ENCODE data around the gene CCDC178. TPM values are rescaled to one million over a fixed set of nuclear protein-coding genes. Genes with fewer than 3 reads are reported as not detected.
"Not testable (repeated sequence)": the region's sequence is repeated elsewhere in the genome, so short reads cannot be mapped to it uniquely, and the experiment has no call there.

Gene CCDC178
- total and polyA plus RNA-seq, 4 donors, result 1.2 to 3.4 (median 1.8) TPM

- no CpG with 5 or more reads among the region's 1 CpG for WGBS (ENCODE audit: insufficient coverage)
- DNase-seq (ENCODE audit: low read depth in 4 of 6, low spot score in 6 of 6), result no peak
- H3K36me3 ChIP-seq (ENCODE audit: control insufficient read depth, insufficient read depth, low read length), result no peaks in the 10 kb centered on the region
- H3K9me3 ChIP-seq (ENCODE audit: control insufficient read depth, insufficient read depth, low read length), result peaks cover 2% of the 10 kb centered on the region
- no peak overlapping the region for H3K4me3 ChIP-seq (ENCODE audit: low read depth, low read length)
- no peaks in the 10 kb centered on the region for H3K27me3 ChIP-seq (ENCODE audit: control insufficient read depth, insufficient read depth, low read length)
- no peaks in the 10 kb centered on the region for H3K4me1 ChIP-seq (ENCODE audit: control insufficient read depth, insufficient read depth, low read length)
- H3K27ac ChIP-seq (ENCODE audit: low read depth, low read length), result no peak overlapping the region
These were observed 6.1 kb upstream of the CCDC178 start for GRCh38 chr18:33446604-33447003.

GRCh38 chr18:33444709-33445108 lies 4.2 kb upstream of the CCDC178 start:
- Histone ChIP-seq H3K4me1 (ENCODE audit: control insufficient read depth, insufficient read depth, low read length) (no peaks in the 10 kb centered on the region), H3K9me3 (ENCODE audit: control insufficient read depth, insufficient read depth, low read length) (peaks cover 2% of the 10 kb centered on the region), H3K27me3 (ENCODE audit: control insufficient read depth, insufficient read depth, low read length) (no peaks in the 10 kb centered on the region), H3K4me3 (ENCODE audit: low read depth, low read length) (no peak overlapping the region), H3K27ac (ENCODE audit: low read depth, low read length) (no peak overlapping the region), H3K36me3 (ENCODE audit: control insufficient read depth, insufficient read depth, low read length) (no peaks in the 10 kb centered on the region)
- no peak for DNase-seq (ENCODE audit: low read depth in 4 of 6, low spot score in 6 of 6)
- WGBS (ENCODE audit: insufficient coverage), result no CpG with 5 or more reads among the region's 2 CpGs

GRCh38 chr18:33432857-33433256 lies 7.7 kb downstream of the CCDC178 start:
- no peak overlapping the region for H3K27ac ChIP-seq (ENCODE audit: low read depth, low read length)
- no peak for DNase-seq (ENCODE audit: low read depth in 4 of 6, low spot score in 6 of 6)
- no peak overlapping the region for H3K4me3 ChIP-seq (ENCODE audit: low read depth, low read length)
- no peaks in the 10 kb centered on the region for H3K4me1 ChIP-seq (ENCODE audit: control insufficient read depth, insufficient read depth, low read length)
- no peaks in the 10 kb centered on the region for H3K9me3 ChIP-seq (ENCODE audit: control insufficient read depth, insufficient read depth, low read length)
- WGBS (ENCODE audit: insufficient coverage), result no CpG with 5 or more reads among the region's 1 CpG
- no peaks in the 10 kb centered on the region for H3K36me3 ChIP-seq (ENCODE audit: control insufficient read depth, insufficient read depth, low read length)
- no peaks in the 10 kb centered on the region for H3K27me3 ChIP-seq (ENCODE audit: control insufficient read depth, insufficient read depth, low read length)

GRCh38 chr18:33427549-33427948 lies 13.0 kb downstream of the CCDC178 start:
- Histone ChIP-seq H3K27ac (ENCODE audit: low read depth, low read length) (no peak overlapping the region), H3K4me1 (ENCODE audit: control insufficient read depth, insufficient read depth, low read length) (no peaks in the 10 kb centered on the region), H3K27me3 (ENCODE audit: control insufficient read depth, insufficient read depth, low read length) (no peaks in the 10 kb centered on the region), H3K36me3 (ENCODE audit: control insufficient read depth, insufficient read depth, low read length) (no peaks in the 10 kb centered on the region), H3K4me3 (ENCODE audit: low read depth, low read length) (no peak overlapping the region), H3K9me3 (ENCODE audit: control insufficient read depth, insufficient read depth, low read length) (no peaks in the 10 kb centered on the region)
- no CpG with 5 or more reads among the region's 2 CpGs for WGBS (ENCODE audit: insufficient coverage)
- no peak for DNase-seq (ENCODE audit: low read depth in 4 of 6, low spot score in 6 of 6)

- Histone ChIP-seq H3K27ac (ENCODE audit: low read depth, low read length) (no peak overlapping the region), H3K27me3 (ENCODE audit: control insufficient read depth, insufficient read depth, low read length) (no peaks in the 10 kb centered on the region), H3K4me1 (ENCODE audit: control insufficient read depth, insufficient read depth, low read length) (no peaks in the 10 kb centered on the region), H3K9me3 (ENCODE audit: control insufficient read depth, insufficient read depth, low read length) (no peaks in the 10 kb centered on the region), H3K36me3 (ENCODE audit: control insufficient read depth, insufficient read depth, low read length) (no peaks in the 10 kb centered on the region), H3K4me3 (ENCODE audit: low read depth, low read length) (no peak overlapping the region)
- DNase-seq (ENCODE audit: low read depth in 4 of 6, low spot score in 6 of 6), result no peak
- WGBS (ENCODE audit: insufficient coverage), result 73% methylated on average over 4 of the region's 14 CpGs
These were observed 16.1 kb downstream of the CCDC178 start for GRCh38 chr18:33424266-33424946.

- peaks cover 5% of the 10 kb centered on the region for H3K9me3 ChIP-seq (ENCODE audit: control insufficient read depth, insufficient read depth, low read length)
- no peak for DNase-seq (ENCODE audit: low read depth in 4 of 6, low spot score in 6 of 6)
- no peak overlapping the region for H3K4me3 ChIP-seq (ENCODE audit: low read depth, low read length)
- H3K4me1 ChIP-seq (ENCODE audit: control insufficient read depth, insufficient read depth, low read length), result no peaks in the 10 kb centered on the region
- no peak overlapping the region for H3K27ac ChIP-seq (ENCODE audit: low read depth, low read length)
- H3K36me3 ChIP-seq (ENCODE audit: control insufficient read depth, insufficient read depth, low read length), result no peaks in the 10 kb centered on the region
- 63% methylated on average over 1 of the region's 1 CpG for WGBS (ENCODE audit: insufficient coverage)
- H3K27me3 ChIP-seq (ENCODE audit: control insufficient read depth, insufficient read depth, low read length), result no peaks in the 10 kb centered on the region
These were observed 19.3 kb downstream of the CCDC178 start for GRCh38 chr18:33421225-33421624.

- Histone ChIP-seq H3K27me3 (ENCODE audit: control insufficient read depth, insufficient read depth, low read length) (no peaks in the 10 kb centered on the region), H3K4me1 (ENCODE audit: control insufficient read depth, insufficient read depth, low read length) (no peaks in the 10 kb centered on the region), H3K4me3 (ENCODE audit: low read depth, low read length) (no peak overlapping the region), H3K36me3 (ENCODE audit: control insufficient read depth, insufficient read depth, low read length) (no peaks in the 10 kb centered on the region), H3K27ac (ENCODE audit: low read depth, low read length) (no peak overlapping the region), H3K9me3 (ENCODE audit: control insufficient read depth, insufficient read depth, low read length) (no peaks in the 10 kb centered on the region)
- DNase-seq (ENCODE audit: low read depth in 4 of 6, low spot score in 6 of 6), result no peak
These were observed 36.2 kb downstream of the CCDC178 start for GRCh38 chr18:33404244-33404873.

GRCh38 chr18:33398939-33399338 lies 41.6 kb downstream of the CCDC178 start:
- not testable (repeated sequence) for H3K9me3 ChIP-seq (ENCODE audit: control insufficient read depth, insufficient read depth, low read length)

GRCh38 chr18:33375829-33376228 lies 64.7 kb downstream of the CCDC178 start:
- Histone ChIP-seq H3K9me3 (ENCODE audit: control insufficient read depth, insufficient read depth, low read length) (no peaks in the 10 kb centered on the region), H3K27me3 (ENCODE audit: control insufficient read depth, insufficient read depth, low read length) (no peaks in the 10 kb centered on the region), H3K36me3 (ENCODE audit: control insufficient read depth, insufficient read depth, low read length) (no peaks in the 10 kb centered on the region), H3K27ac (ENCODE audit: low read depth, low read length) (no peak overlapping the region), H3K4me3 (ENCODE audit: low read depth, low read length) (no peak overlapping the region), H3K4me1 (ENCODE audit: control insufficient read depth, insufficient read depth, low read length) (no peaks in the 10 kb centered on the region)
- no CpG with 5 or more reads among the region's 4 CpGs for WGBS (ENCODE audit: insufficient coverage)
- DNase-seq (ENCODE audit: low read depth in 4 of 6, low spot score in 6 of 6), result peak in 2 of 6 donors; percentile 6 to 28

More at GRCh38 chr18:33398939-33399338, 41.6 kb downstream of the CCDC178 start:
- H3K4me1 ChIP-seq (ENCODE audit: control insufficient read depth, insufficient read depth, low read length); DNase-seq (ENCODE audit: low read depth in 4 of 6, low spot score in 6 of 6); H3K4me3 ChIP-seq (ENCODE audit: low read depth, low read length); H3K27me3 ChIP-seq (ENCODE audit: control insufficient read depth, insufficient read depth, low read length); H3K36me3 ChIP-seq (ENCODE audit: control insufficient read depth, insufficient read depth, low read length); H3K27ac ChIP-seq (ENCODE audit: low read depth, low read length): not testable (repeated sequence)
- 94% methylated on average over 7 of the region's 8 CpGs for WGBS (ENCODE audit: insufficient coverage)

- WGBS (ENCODE audit: insufficient coverage), result no CpG with 5 or more reads among the region's 3 CpGs
- DNase-seq (ENCODE audit: low read depth in 4 of 6, low spot score in 6 of 6), result peak in 1 of 6 donors; percentile 17
- H3K27ac ChIP-seq (ENCODE audit: low read depth, low read length), result no peak overlapping the region
- no peaks in the 10 kb centered on the region for H3K4me1 ChIP-seq (ENCODE audit: control insufficient read depth, insufficient read depth, low read length)
- no peaks in the 10 kb centered on the region for H3K9me3 ChIP-seq (ENCODE audit: control insufficient read depth, insufficient read depth, low read length)
- no peaks in the 10 kb centered on the region for H3K36me3 ChIP-seq (ENCODE audit: control insufficient read depth, insufficient read depth, low read length)
- no peaks in the 10 kb centered on the region for H3K27me3 ChIP-seq (ENCODE audit: control insufficient read depth, insufficient read depth, low read length)
- no peak overlapping the region for H3K4me3 ChIP-seq (ENCODE audit: low read depth, low read length)
These were observed 68.1 kb downstream of the CCDC178 start for GRCh38 chr18:33372442-33372841.

All from spinal cord (tissue), 10 donors.